Thymus (tissue), 14 donors: ENCODE measurements around the gene TXNDC11. TPM values are rescaled to one million over a fixed set of nuclear protein-coding genes. Genes with fewer than 3 reads are reported as not detected.
"Not testable (repeated sequence)": the region's sequence is repeated elsewhere in the genome, so short reads cannot be mapped to it uniquely, and the experiment has no call there.

Source experiments
- DNase-seq, 9 donors: peaks; one replicate each; pipeline ENCODE4 v3.0.0-alpha.2; 2013; ENCODE audit warnings: low spot score in 9 of 9, low read depth in 6 of 9, missing footprints in 1 of 9
- H3K27ac ChIP-seq, 2 donors: one replicate each; pipeline ENCODE4 v1.5.1; 2013; ENCODE audit warnings: control low read depth in 1 of 2, low read depth in 1 of 2, low read length in 1 of 2, mild to moderate bottlenecking in 1 of 2, moderate library complexity in 1 of 2
- H3K27me3 ChIP-seq, 2 donors: one replicate each; pipeline ENCODE4 v1.5.1; 2013; ENCODE audit warnings: low read length in 1 of 2; ENCODE audit not compliant: control insufficient read depth in 2 of 2, insufficient read depth in 1 of 2
- H3K36me3 ChIP-seq, 2 donors: one replicate each; pipeline ENCODE4 v1.5.1; 2013; ENCODE audit warnings: low read length in 1 of 2, mild to moderate bottlenecking in 1 of 2, moderate library complexity in 1 of 2; ENCODE audit not compliant: control insufficient read depth in 2 of 2, insufficient read depth in 2 of 2
- H3K4me1 ChIP-seq, 2 donors: one replicate each; pipeline ENCODE4 v1.5.1; 2013; ENCODE audit warnings: low read length in 2 of 2; ENCODE audit not compliant: control insufficient read depth in 2 of 2, insufficient read depth in 2 of 2
- H3K4me3 ChIP-seq, 2 donors: one replicate each; pipeline ENCODE4 v1.5.1; 2013; ENCODE audit warnings: low read length in 2 of 2, control low read depth in 1 of 2, mild to moderate bottlenecking in 1 of 2
- H3K9me3 ChIP-seq, 2 donors: one replicate each; pipeline ENCODE4 v1.5.1; 2013; ENCODE audit warnings: low read length in 1 of 2, mild to moderate bottlenecking in 1 of 2; ENCODE audit not compliant: control insufficient read depth in 2 of 2, insufficient read depth in 1 of 2
- WGBS: extraction: QIAGEN DNeasy Blood & Tissue Kit; methylation state at CpG from one replicate; pipeline ENCODE4 v1.1.7; 2013; 5-methylcytosine and 5-hydroxymethylcytosine counted together
- long read RNA-seq, 10 donors: transcript quantifications; one replicate each; lab custom pipeline, GENCODE V29; 2026
- polyA plus RNA-seq: library from polyadenylated mRNA; stranded (reverse); fragments of 200-250 nt; gene quantifications from one replicate; pipeline ENCODE4 v1.2.3, GENCODE V29; 2013
- total RNA-seq: library from RNA; stranded (reverse); fragments of 120-200 nt; gene quantifications from one replicate; pipeline ENCODE4 v1.2.4, GENCODE V29; 2013
- donor health status: healthy.

Gene TXNDC11
- total RNA-seq (22.9 TPM), polyA plus RNA-seq (46.4 TPM)
- long read RNA-seq, donor 1 = 0 reads
- long read RNA-seq, donor 2 = 0 reads
- long read RNA-seq, donor 3, partial matches to known transcripts = 0 of 2 reads
- long read RNA-seq, donor 3, other reads (novel, unspliced or antisense) = 0 of 2 reads
- long read RNA-seq, donor 4 = 0 reads
- long read RNA-seq, donor 5, partial matches to known transcripts = 0 of 3 reads
- long read RNA-seq, donor 5, other reads (novel, unspliced or antisense) = 0 of 3 reads
- long read RNA-seq, donor 6, partial matches to known transcripts = 0 of 4 reads
- long read RNA-seq, donor 6, other reads (novel, unspliced or antisense) = 0 of 4 reads
- long read RNA-seq, donor 7, partial matches to known transcripts = 0 of 1 reads
- long read RNA-seq, donor 7, other reads (novel, unspliced or antisense) = 0 of 1 reads
- long read RNA-seq, donor 8 = 0 reads
- long read RNA-seq, donor 9, partial matches to known transcripts = 5 of 5 reads
- long read RNA-seq, donor 9, other reads (novel, unspliced or antisense) = 0 of 5 reads
- long read RNA-seq, donor 10, partial matches to known transcripts = 25 of 25 reads
- long read RNA-seq, donor 10, other reads (novel, unspliced or antisense) = 0 of 25 reads

- Histone ChIP-seq H3K9me3 (no peaks in the 10 kb centered on the region), H3K27ac (peak within 1 kb of the TSS; percentile 86 to 96), H3K27me3 (no peaks in the 10 kb centered on the region), H3K4me1 (peaks cover 14 to 20% of the 10 kb centered on the region in 2 donors), H3K36me3 (peaks cover 2 to 7% of the 10 kb centered on the region in 2 donors), H3K4me3 (peak within 1 kb of the TSS; percentile 73 to 88)
- DNase-seq = peak; percentile 91 to 99 (median 97)
- WGBS = under 1% methylated on average over 96 of the region's 96 CpGs
These were observed at the start of gene TXNDC11 for GRCh38 chr16:11742536-11743307. TXNDC11 (minus strand) TSS chr16:11742857; CDS start chr16:11742730, 127 bp downstream.

- Histone ChIP-seq H3K36me3 (peaks cover 0 to 12% of the 10 kb centered on the region in 2 donors), H3K27me3 (no peaks in the 10 kb centered on the region), H3K9me3 (no peaks in the 10 kb centered on the region), H3K4me1 (peaks cover 44 to 50% of the 10 kb centered on the region in 2 donors), H3K27ac (peak overlapping the region; percentile 38 to 74), H3K4me3 (no peak overlapping the region)
- 94% methylated on average over 8 of the region's 8 CpGs for WGBS
- DNase-seq = no peak
These were observed 48.6 kb upstream of the TXNDC11 start for GRCh38 chr16:11791144-11791828.

- no peak for DNase-seq
- Histone ChIP-seq H3K4me3 (no peak overlapping the region), H3K36me3 (peaks cover 0 to 7% of the 10 kb centered on the region in 2 donors), H3K4me1 (peaks cover 26 to 43% of the 10 kb centered on the region in 2 donors), H3K27me3 (no peaks in the 10 kb centered on the region), H3K27ac (peak overlapping the region in 1 of 2 donors; percentile 60), H3K9me3 (no peaks in the 10 kb centered on the region)
- WGBS = 95% methylated on average over 3 of the region's 3 CpGs
These were observed 46.3 kb upstream of the TXNDC11 start for GRCh38 chr16:11788914-11789313.

- H3K4me1 ChIP-seq = peaks cover 14 to 38% of the 10 kb centered on the region in 2 donors
- not testable (repeated sequence) for H3K9me3 ChIP-seq, H3K27me3 ChIP-seq, DNase-seq, H3K4me3 ChIP-seq
- peaks cover 2 to 25% of the 10 kb centered on the region in 2 donors for H3K36me3 ChIP-seq
- 95% methylated on average over 13 of the region's 13 CpGs for WGBS
- H3K27ac ChIP-seq = peak overlapping the region in 1 of 2 donors; percentile 25
These were observed 42.4 kb upstream of the TXNDC11 start for GRCh38 chr16:11784980-11785599.

- not testable (repeated sequence) for H3K9me3 ChIP-seq, H3K4me3 ChIP-seq, H3K27me3 ChIP-seq, DNase-seq
- Histone ChIP-seq H3K27ac (peak overlapping the region; percentile 74 to 95), H3K4me1 (peaks cover 14 to 38% of the 10 kb centered on the region in 2 donors), H3K36me3 (peaks cover 2 to 28% of the 10 kb centered on the region in 2 donors)
- 98% methylated on average over 6 of the region's 6 CpGs for WGBS
These were observed 41.7 kb upstream of the TXNDC11 start for GRCh38 chr16:11784381-11784780.

GRCh38 chr16:11784038-11784369 is 41.3 kb upstream of the TXNDC11 start:
- Histone ChIP-seq H3K4me3 (peak overlapping the region; percentile 0 to 47), H3K4me1 (peaks cover 14 to 38% of the 10 kb centered on the region in 2 donors)
- DNase-seq = no peak

GRCh38 chr16:11783319-11784037 is 40.8 kb upstream of the TXNDC11 start:
- peak overlapping the region; percentile 95 for H3K27ac ChIP-seq
- WGBS = 2% methylated on average over 5 of the region's 5 CpGs
- H3K27me3 ChIP-seq = no peaks in the 10 kb centered on the region
- no peaks in the 10 kb centered on the region for H3K9me3 ChIP-seq
- peak in 7 of 9 donors; percentile 44 to 84 (median 63) for DNase-seq
- H3K4me1 ChIP-seq = peaks cover 14 to 34% of the 10 kb centered on the region in 2 donors
- H3K36me3 ChIP-seq = peaks cover 2 to 35% of the 10 kb centered on the region in 2 donors
- H3K4me3 ChIP-seq = peak overlapping the region; percentile 0 to 47

More at GRCh38 chr16:11784038-11784369, 41.3 kb upstream of the TXNDC11 start:
- Histone ChIP-seq H3K27ac (peak overlapping the region; percentile 95), H3K9me3 (no peaks in the 10 kb centered on the region), H3K27me3 (no peaks in the 10 kb centered on the region), H3K36me3 (peaks cover 2 to 31% of the 10 kb centered on the region in 2 donors)

GRCh38 chr16:11781773-11782172 is 39.1 kb upstream of the TXNDC11 start:
- H3K9me3 ChIP-seq = no peaks in the 10 kb centered on the region
- peaks cover 10 to 48% of the 10 kb centered on the region in 2 donors for H3K36me3 ChIP-seq
- H3K4me1 ChIP-seq = peaks cover 12 to 31% of the 10 kb centered on the region in 2 donors
- H3K27me3 ChIP-seq = no peaks in the 10 kb centered on the region
- DNase-seq = no peak
- no peak overlapping the region for H3K4me3 ChIP-seq
- peak overlapping the region; percentile 36 to 65 for H3K27ac ChIP-seq
- WGBS = 77% methylated on average over 5 of the region's 5 CpGs
